Activated T-cell treated with anti-CD3 and anti-CD28 coated beads for 4 hours (primary cell): ENCODE data around the gene PHF5A.
"Not testable (repeated sequence)": the region's sequence is repeated elsewhere in the genome, so short reads cannot be mapped to it uniquely, and the experiment has no call there.

Experiments used
- DNase-seq: peaks from one replicate; pipeline ENCODE4 v3.0.0-alpha.2; 2020

The PHF5A gene

DNA sequence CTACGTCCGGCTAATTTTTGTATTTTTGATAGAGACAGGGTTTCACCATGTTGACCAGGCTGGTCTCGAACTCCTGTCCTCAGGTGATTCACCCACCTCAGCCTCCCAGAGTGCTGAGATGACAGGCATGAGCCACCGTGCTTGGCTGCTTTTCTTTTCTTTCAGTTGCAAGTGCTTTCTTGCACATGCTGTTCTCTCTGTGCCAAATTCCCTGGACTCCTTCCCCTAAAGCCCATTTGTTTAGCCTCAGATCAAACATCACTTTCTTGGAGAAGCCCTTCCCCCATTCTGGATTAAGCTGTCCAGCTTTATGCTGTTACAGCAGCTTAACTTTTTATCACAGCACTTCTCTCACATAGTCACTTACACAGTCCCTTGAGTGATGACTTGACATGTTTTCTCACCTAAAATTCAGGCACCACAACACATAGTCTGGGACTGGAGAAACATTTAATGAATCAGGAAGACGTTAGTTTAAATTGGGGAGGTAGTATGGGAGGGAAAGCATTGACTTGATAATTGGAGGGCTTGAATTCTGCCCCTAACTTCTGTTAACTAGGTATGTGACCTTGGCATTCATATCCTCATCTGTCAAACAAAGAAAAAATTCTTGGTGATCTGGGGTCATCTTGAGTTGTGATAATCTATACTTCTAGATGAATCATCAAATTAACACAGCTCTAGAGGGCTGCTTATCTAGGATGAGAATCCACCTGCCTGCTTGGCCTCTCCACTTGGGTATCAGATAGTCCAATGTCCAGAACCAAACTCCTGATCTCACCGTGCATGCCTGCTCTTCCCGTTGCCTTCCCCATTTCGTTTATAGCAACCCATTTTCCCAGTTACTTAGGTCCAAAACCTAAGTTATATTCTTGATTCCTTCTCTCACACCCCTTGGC is 18.8 kb upstream of the PHF5A start:
- DNase-seq: no peak

DNA sequence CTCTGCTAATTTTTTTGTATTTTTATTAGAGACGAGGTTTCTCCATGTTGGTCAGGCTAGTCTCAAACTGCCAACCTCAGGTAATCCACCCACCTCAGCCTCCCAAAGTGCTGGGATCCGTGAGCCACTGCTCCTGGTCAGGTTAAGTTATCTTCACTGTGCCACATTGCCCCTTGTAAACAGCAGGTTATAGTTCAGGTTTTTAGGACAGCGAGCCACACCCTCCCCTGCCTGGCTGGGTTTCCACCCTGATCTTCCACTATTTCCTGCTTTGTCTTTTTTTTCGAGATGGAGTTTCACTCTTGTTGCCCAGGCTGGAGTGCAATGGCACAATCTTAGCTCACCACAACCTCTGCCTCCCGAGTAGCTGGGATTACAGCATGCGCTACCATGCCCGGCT is 16.5 kb upstream of the PHF5A start:
- no peak for DNase-seq

DNA sequence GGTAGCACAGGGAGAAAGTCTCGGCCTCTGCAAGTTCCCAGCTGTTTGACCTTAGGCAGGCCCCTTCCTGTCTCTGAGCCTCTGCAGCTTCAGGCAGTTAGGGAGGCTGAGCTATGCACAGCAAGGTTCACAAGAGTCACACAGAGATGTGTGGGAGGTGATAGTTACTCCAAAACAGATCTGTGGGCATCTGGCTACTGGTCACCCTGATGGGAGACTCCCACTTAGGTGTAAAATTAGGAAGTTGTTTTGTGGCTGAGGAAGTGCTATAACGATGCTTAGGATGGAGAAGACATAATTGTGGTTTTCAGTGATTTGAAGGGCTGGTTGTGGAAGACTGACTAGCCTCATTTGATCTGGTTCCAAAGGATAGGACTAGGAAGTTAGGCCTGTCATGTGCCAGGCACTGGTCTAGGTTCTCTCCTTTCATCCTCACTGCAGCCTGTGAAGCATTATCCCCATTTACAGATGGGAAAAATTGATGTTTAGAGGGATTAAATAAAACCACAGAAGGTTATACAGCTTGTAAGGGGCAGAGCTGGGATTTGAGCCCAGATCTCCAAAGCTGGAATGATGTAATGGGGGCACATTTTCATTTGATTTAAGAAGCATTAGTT is 13.9 kb upstream of the PHF5A start:
- DNase-seq: no peak

DNA sequence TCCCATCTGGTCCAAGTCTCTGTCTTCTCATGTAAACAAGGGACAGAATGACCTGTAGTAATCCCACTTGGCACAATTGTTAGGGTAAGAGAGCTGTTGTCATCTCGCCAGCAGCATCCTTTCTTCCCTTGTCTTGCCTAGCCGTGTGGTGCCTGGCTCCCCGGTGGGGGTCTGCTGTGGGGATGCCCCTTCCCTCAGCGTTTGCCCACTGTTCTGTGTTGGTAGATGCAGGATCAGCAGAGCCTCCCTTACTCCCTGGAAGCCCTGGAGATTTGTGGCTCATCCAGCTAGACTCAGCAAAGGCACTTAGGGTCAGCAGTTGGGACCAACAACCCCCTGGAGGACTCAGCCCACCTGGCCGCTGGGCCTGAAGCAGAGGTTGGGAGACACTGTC is 13.4 kb upstream of the PHF5A start:
- DNase-seq: no peak

- no peak for DNase-seq
Observed at GRCh38 chr22:41481131-41481830, 12.8 kb upstream of the PHF5A start.

DNA sequence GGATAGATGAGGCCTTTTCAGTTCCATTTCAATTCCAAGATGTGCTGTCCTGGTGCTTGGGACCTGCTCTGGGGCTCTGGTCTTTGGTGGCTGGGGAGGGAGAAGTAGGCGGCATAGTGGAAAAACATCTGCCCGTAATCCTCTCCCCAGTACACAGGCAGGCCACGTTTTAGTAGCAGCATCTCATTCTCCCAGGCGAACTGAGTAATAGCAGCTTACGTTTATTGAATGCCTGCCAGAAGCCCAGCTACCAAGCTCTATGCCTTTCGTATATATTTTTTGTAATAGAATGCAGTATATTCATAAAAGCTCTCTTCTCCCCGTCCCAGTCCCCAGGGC is 11.9 kb upstream of the PHF5A start:
- DNase-seq: no peak

GRCh38 chr22:41479671-41480396 is 11.3 kb upstream of the PHF5A start:
- no peak for DNase-seq

GRCh38 chr22:41478891-41479521 is 10.5 kb upstream of the PHF5A start:
- no peak for DNase-seq

- DNase-seq: no peak
Observed at GRCh38 chr22:41478473-41478872, 10.0 kb upstream of the PHF5A start.

- no peak for DNase-seq
Observed at GRCh38 chr22:41474872-41475451, 6.5 kb upstream of the PHF5A start.

- DNase-seq: no peak
Observed at GRCh38 chr22:41471568-41471967, 3.1 kb upstream of the PHF5A start.

GRCh38 chr22:41470886-41471285 is 2.4 kb upstream of the PHF5A start:
- no peak for DNase-seq

- DNase-seq: no peak
Observed at GRCh38 chr22:41469218-41469851, 843 bp upstream of the PHF5A start.

DNA sequence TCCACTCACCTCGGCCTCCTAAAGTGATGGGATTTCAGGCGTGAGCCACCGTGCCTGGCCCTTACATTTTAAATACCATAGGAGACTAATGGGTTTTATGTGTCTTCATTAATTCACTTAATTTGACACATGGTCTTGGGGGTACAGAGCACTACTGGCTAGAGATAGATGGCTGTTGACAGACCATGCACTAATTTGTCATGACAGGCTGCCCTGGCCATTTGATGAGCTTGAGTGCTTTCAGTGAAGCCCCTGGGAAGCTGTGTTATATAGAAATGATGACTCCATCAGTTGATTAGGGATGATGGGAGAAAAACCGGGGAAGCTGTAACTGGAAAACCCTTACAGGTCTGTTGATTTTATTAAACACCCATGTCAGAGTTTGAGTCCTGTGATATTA is 6.6 kb downstream of the PHF5A start:
- no peak for DNase-seq

GRCh38 chr22:41460071-41460470 is 8.4 kb downstream of the PHF5A start:
- not testable (repeated sequence) for DNase-seq

DNA sequence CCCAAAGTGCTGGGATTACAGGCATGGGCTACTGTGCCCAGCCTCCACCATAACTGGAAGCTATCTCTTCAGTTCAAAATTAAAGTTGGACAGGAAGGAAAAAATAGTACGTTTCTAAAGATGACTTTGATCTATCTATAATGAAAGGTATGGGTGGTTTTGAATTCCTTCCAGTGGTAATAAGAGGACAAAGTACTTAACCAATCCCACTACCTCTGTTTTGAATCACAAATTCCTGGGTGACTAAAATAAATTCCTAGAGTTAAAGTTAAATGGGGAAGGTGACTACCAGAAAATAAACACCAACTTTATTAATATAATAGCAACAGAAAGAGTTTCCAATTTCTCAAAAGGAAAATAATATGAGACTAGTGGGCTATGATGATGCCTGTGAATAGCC is 9.1 kb downstream of the PHF5A start:
- no peak for DNase-seq

DNA sequence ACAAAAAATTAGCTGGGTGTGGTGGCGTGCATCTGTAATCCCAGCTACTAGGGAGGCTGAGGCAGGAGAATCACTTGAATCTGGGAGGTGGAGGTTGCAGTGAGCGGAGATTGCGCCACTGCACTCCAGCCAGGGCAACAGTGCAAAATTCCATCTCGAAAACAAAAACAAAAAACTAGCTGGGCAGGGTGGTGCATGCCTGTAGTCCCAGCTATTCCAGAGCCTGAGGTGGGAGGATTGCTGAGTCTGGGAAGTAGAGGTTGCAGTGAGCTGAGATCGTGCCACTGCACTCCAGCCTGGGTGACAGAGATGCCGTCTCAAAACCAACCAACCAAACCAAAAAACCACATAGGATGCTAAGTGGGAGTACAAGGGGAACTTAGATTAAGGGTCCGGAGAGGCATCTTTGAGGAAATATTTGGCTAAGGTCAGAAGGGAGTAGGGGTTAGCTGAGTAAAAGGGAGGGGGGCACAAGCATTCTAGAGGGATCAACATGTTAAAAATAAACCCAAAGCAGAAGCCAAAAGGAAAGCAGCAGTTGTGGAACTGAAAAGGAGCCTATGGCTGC is 10.2 kb downstream of the PHF5A start:
- no peak for DNase-seq

DNA sequence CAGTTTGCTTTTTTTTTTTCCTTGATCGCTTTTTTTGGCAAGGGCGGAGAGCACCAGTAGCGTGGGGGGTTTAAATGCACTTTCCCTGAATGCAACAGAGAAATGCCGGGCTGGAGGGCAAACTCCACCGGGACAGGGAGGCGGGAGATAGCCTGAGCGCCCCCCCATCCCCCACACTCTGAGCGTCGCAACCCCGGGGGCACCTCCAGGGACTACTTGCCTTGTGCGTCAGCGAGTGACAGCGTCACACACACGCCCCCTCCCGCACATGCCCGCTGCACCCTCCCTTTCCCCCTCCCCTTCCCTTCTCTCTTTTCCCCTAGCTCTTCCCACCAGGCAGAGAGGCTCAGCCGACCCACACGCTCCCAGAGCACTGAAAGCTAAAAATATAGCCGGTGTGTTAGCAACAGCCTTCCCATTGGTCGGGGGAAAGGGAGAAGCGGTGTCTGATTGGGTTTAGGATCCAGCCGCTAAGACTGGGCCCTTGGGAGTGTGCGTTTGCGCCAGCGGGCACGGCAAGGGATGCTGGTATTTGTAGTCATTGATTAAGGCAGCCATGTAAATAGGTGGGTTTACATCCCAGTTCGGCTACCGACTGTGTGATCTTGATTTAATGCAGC is 20.2 kb downstream of the PHF5A start:
- peak; percentile 80 for DNase-seq

- peak; percentile 35 for DNase-seq
Observed at GRCh38 chr22:41447435-41448188, 20.9 kb downstream of the PHF5A start.
